Endothelial cell of umbilical vein (primary cell): ENCODE data around the gene TSKU. TPM values are rescaled to one million over a fixed set of nuclear protein-coding genes. Genes with fewer than 3 reads are reported as not detected.

Source experiments
- BruUV-seq: library from RNA; stranded (reverse); fragments of 400-500 nt; replicated peaks from 2 replicates; lab custom pipeline; 2021; lab: Mats Ljungman, UMichigan
- CTCF ChIA-PET: fragments of 300-600, 350-600 bp; sonication (Branson Sonifier 250); formaldehyde crosslinking; loops from one replicate; lab custom pipeline; 2021; ENCODE audit warnings: antibody characterized with exemption, inconsistent platforms; lab: Charles Lee
- POLR2A ChIA-PET: fragments of 300-600, 350-600 bp; sonication (Branson Sonifier 250); formaldehyde crosslinking; loops from one replicate; lab custom pipeline; 2021; ENCODE audit warnings: antibody characterized with exemption, inconsistent platforms; lab: Charles Lee
- DNase-seq: peaks from one replicate; pipeline ENCODE4 v3.0.0-alpha.2; 2011; ENCODE audit warnings: low read depth, low spot score
- FAIRE-seq: peaks from 2 replicates; lab custom pipeline; 2011; peaks lifted over from hg19 to GRCh38; lab: Jason Lieb, UNC
- H2AFZ ChIP-seq: 2 replicates; pipeline ENCODE4 v1.6.0; 2012; ENCODE audit warnings: low read depth, low read length, control low read depth, inconsistent platforms
- H3K27ac ChIP-seq: 2 replicates; pipeline ENCODE4 v1.5.1; 2011; ENCODE audit warnings: low read depth, mild to moderate bottlenecking, control low read depth, low read length, moderate library complexity; ENCODE audit not compliant: insufficient read depth
- H3K27me3 ChIP-seq, 2 experiments: 2 replicates each; pipeline versions ENCODE4 v1.6.0 to v1.6.1; 2011; ENCODE audit warnings: low read length in 2 of 2, mixed read lengths in 1 of 2; ENCODE audit not compliant: control insufficient read depth in 2 of 2, insufficient read depth in 2 of 2
- H3K36me3 ChIP-seq, 2 experiments: 2 replicates in 1 of 2; 3 replicates in 1 of 2; pipeline ENCODE4 v1.5.1; 2011; ENCODE audit warnings: low read length in 2 of 2, mild to moderate bottlenecking in 1 of 2, moderate library complexity in 1 of 2; ENCODE audit not compliant: control insufficient read depth in 2 of 2, insufficient read depth in 2 of 2; ENCODE audit errors: extremely low read depth in 1 of 2
- H3K4me1 ChIP-seq: 3 replicates; pipeline ENCODE4 v1.5.1; 2011; ENCODE audit warnings: mild to moderate bottlenecking, low read length; ENCODE audit not compliant: control insufficient read depth, insufficient read depth; ENCODE audit errors: extremely low read depth
- H3K4me2 ChIP-seq: 2 replicates; pipeline ENCODE4 v1.6.1; 2011; ENCODE audit warnings: low read length, control low read depth, mixed read lengths; ENCODE audit not compliant: insufficient read depth
- H3K4me3 ChIP-seq, 3 experiments: fragments of 200-600 bp in 1 of 3; sonication (generic), shearing (Covaris generic) in 1 of 3; replicated peaks in 1 of 3; 2 replicates each; pipeline ENCODE4 v1.5.1; 2011 to 2016; ENCODE audit warnings: control low read depth in 3 of 3, low read length in 3 of 3, mild to moderate bottlenecking in 2 of 3, inconsistent platforms in 1 of 3, low read depth in 1 of 3, moderate library complexity in 1 of 3; ENCODE audit not compliant: insufficient read depth in 1 of 3
- H3K79me2 ChIP-seq: 2 replicates; pipeline ENCODE4 v1.6.0; 2012; ENCODE audit warnings: low read length, inconsistent platforms; ENCODE audit not compliant: control insufficient read depth, insufficient read depth
- H3K9ac ChIP-seq: replicated peaks from 2 replicates; pipeline ENCODE3; 2011; ENCODE audit warnings: low read length, control low read depth; ENCODE audit not compliant: insufficient read depth; ENCODE audit errors: extremely low read depth
- H3K9me1 ChIP-seq: replicated peaks from 3 replicates; pipeline ENCODE4 v1.6.0; 2011; ENCODE audit warnings: mild to moderate bottlenecking, low read length; ENCODE audit not compliant: control insufficient read depth, insufficient read depth; ENCODE audit errors: extremely low read depth
- H3K9me3 ChIP-seq: replicated peaks from 2 replicates; pipeline ENCODE4 v1.5.1; 2012; ENCODE audit warnings: low read length, inconsistent platforms; ENCODE audit not compliant: control insufficient read depth, insufficient read depth
- H4K20me1 ChIP-seq: replicated peaks from 2 replicates; pipeline ENCODE3; 2011; ENCODE audit warnings: mild to moderate bottlenecking, low read length; ENCODE audit not compliant: control insufficient read depth, insufficient read depth; ENCODE audit errors: extremely low read depth
- FOS ChIP-seq: IDR thresholded peaks from 2 replicates; pipeline ENCODE4 v1.6.1; 2011; ENCODE audit warnings: mild to moderate bottlenecking, low read length, moderate library complexity, borderline replicate concordance; ENCODE audit not compliant: insufficient read depth
- GATA2 ChIP-seq: IDR thresholded peaks from 2 replicates; pipeline ENCODE4 v1.7.0; 2011; ENCODE audit warnings: low read depth, mild to moderate bottlenecking, moderate library complexity, mixed read lengths, low read length; ENCODE audit not compliant: insufficient read length, insufficient read depth
- JUN ChIP-seq: IDR thresholded peaks from 2 replicates; pipeline ENCODE4 v1.6.1; 2011; ENCODE audit warnings: borderline replicate concordance, low read depth; ENCODE audit not compliant: insufficient read length, insufficient read depth
- MYC ChIP-seq: IDR thresholded peaks from one replicate; pipeline ENCODE4 v1.6.1; 2011; ENCODE audit warnings: mild to moderate bottlenecking, low read depth, low read length
- POLR2A ChIP-seq: IDR thresholded peaks from 2 replicates; pipeline ENCODE4 v1.6.1; 2012; ENCODE audit warnings: low read depth, mild to moderate bottlenecking, control low read depth, low read length
- POLR2AphosphoS5 ChIP-seq: IDR thresholded peaks from 2 replicates; pipeline ENCODE4 v1.6.1; 2012; ENCODE audit warnings: low read depth, mild to moderate bottlenecking, control low read depth, low read length, moderate library complexity; ENCODE audit not compliant: insufficient read depth
- dilution Hi-C: fragments of 300-500 bp; cut with MboI; formaldehyde crosslinking; loops from one replicate; pipeline ENCODE4 v1.15.0; 2019; ENCODE audit warnings: low sequenced_read_pairs; ENCODE audit not compliant: extremely low pct_ligation_motif_present
- intact Hi-C: fragments of 100-400 bp; cut with micrococcal nuclease; formaldehyde crosslinking; loops from one replicate; pipeline ENCODE4 v1.10.0; 2022
- polyA plus RNA-seq, 4 experiments: library from polyadenylated mRNA; depleted of rRNA in 3 of 4; stranded (reverse) in 3 of 4; unstranded in 1 of 4; fragments of >200 nt; gene quantifications; 2 replicates each; pipeline versions ENCODE4 v1.2.1 to v1.2.3, GENCODE V29; 2011 to 2012; ENCODE audit warnings: missing spikeins in 1 of 4
- total RNA-seq: library from RNA; stranded (reverse); gene quantifications from 2 replicates; pipeline ENCODE4 v1.2.3, GENCODE V29; 2021
- TF ChIP-seq, protein P1 (sequence below): IDR thresholded peaks from 2 replicates; pipeline ENCODE4 v1.6.1; 2011; ENCODE audit not compliant: insufficient read depth, insufficient read length
- TF ChIP-seq, protein P2 (sequence below), 2 donors: IDR thresholded peaks; 1 replicate in 1 of 2; 2 replicates in 1 of 2; pipeline ENCODE4 v1.5.1; 2011; ENCODE audit warnings: low read length in 2 of 2, mild to moderate bottlenecking in 2 of 2, moderate library complexity in 2 of 2, control low read depth in 1 of 2, inconsistent platforms in 1 of 2, low read depth in 1 of 2; ENCODE audit not compliant: insufficient read depth in 1 of 2; ENCODE audit errors: extremely low read depth in 1 of 2

The TSKU gene
- total and polyA plus RNA-seq, 2 donors (not counting 3 experiments of a cell fraction or from before 2014, with no cell fraction given), result 16.2 to 21.2 TPM

DNA sequence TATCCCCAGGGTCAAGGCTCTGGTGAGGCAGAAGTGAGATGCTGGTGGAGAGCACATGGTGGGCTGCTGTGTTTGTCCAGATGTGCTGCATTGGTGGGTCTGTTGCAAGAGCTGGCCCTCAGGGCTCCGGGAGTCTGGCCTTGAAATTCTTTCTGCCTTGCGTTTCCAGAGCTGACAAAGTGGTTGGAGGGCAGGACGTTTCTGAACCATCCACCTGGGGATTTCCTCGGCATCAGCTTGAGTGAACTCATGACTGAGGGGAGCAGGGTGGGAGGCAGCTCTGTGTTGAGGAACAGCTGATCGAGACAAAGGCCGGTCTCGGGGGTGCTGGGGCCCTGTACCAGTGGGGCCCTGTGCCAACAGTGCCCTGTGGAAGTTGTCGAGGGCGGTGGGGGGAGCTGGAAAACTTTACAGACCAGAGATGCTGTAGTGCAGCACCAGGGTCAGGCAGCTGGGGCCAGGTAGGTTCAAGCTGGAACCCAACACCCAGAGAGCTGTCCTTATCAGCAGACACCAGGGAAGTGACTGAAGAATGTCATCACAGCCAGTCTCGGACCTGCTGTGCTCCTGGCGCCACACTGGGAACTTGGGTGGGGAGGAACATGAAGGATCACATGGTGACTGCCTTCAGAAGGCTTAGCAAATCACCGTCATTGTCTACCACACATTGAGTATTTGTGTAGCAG lies 4.9 kb downstream of the TSKU start:
- POLR2A ChIA-PET, result no interaction called here
- peaks cover 3% of the 10 kb centered on the region for H4K20me1 ChIP-seq

DNA sequence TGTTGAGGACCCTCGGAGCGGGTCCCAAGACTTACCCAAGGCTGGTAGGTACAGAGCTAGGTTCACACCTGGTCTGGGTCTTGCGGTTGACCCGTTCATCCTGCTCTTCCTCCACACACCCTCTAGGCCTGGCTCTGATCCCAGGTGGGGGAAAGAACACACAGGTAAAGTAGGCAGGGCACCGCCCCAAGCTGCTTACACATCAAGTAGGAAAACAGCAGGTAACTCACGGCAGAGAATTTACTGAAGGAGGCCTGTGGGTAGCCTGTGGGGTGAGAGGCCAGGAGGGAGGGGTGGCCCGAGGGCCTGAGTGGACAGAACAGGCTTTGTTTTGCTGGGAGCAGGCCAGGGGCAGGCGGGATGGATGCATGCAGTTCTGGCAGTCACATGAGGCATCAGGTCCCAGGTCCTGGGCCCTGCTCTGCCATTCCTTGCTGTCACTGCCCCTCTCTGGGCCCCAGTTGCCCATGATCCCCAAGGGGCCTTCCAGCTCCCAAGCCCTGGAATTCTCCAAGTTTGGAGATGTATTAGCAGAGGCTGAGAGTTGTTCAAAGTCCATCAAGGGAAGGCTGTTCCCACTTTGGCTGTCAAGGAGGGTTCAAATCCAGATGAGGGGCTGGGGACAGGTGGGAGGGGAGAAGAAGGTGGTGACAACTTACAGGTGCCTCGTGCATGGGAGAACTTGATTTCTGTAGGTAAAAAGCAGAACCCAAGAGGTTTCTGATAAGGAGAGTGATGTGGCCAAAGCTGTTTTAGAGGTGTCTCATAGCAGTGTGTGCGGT lies 5.7 kb downstream of the TSKU start:
- Histone ChIP-seq H3K4me1 (peaks cover 2% of the 10 kb centered on the region), H4K20me1 (peaks cover 3% of the 10 kb centered on the region), H3K27me3 (no peaks in the 10 kb centered on the region), H3K27ac (no peak overlapping the region), H3K79me2 (peaks cover 45% of the 10 kb centered on the region), H3K9me3 (no peaks in the 10 kb centered on the region), H2AFZ (no peak overlapping the region), H3K4me3 (no peak overlapping the region), H3K9me1 (no peaks in the 10 kb centered on the region), H3K4me2 (no peak overlapping the region), H3K9ac (no peak overlapping the region), H3K36me3 (no peaks in the 10 kb centered on the region)
- dilution Hi-C loops (no loop called here), intact Hi-C loops (no loop called here)
- DNase-seq (no peak), FAIRE-seq (no peak)
- BruUV-seq, result no TSS peak
- POLR2A ChIA-PET, result no interaction called here
- TF ChIP-seq JUN, result no peak
- TF ChIP-seq POLR2A, result no peak
- TF ChIP-seq, protein P1, sequence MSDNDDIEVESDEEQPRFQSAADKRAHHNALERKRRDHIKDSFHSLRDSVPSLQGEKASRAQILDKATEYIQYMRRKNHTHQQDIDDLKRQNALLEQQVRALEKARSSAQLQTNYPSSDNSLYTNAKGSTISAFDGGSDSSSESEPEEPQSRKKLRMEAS, result no peak
- TF ChIP-seq, protein P2, sequence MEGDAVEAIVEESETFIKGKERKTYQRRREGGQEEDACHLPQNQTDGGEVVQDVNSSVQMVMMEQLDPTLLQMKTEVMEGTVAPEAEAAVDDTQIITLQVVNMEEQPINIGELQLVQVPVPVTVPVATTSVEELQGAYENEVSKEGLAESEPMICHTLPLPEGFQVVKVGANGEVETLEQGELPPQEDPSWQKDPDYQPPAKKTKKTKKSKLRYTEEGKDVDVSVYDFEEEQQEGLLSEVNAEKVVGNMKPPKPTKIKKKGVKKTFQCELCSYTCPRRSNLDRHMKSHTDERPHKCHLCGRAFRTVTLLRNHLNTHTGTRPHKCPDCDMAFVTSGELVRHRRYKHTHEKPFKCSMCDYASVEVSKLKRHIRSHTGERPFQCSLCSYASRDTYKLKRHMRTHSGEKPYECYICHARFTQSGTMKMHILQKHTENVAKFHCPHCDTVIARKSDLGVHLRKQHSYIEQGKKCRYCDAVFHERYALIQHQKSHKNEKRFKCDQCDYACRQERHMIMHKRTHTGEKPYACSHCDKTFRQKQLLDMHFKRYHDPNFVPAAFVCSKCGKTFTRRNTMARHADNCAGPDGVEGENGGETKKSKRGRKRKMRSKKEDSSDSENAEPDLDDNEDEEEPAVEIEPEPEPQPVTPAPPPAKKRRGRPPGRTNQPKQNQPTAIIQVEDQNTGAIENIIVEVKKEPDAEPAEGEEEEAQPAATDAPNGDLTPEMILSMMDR (IDR thresholded peaks at IDR 0.05; ENCODE audit: extremely low read depth in 1 of 2, insufficient read depth in 1 of 2, low read depth in 1 of 2, low read length in 2 of 2), result no peak
- no peak for TF ChIP-seq POLR2AphosphoS5
- TF ChIP-seq MYC, result no peak
- no peak for TF ChIP-seq GATA2
- CTCF ChIA-PET, result interaction anchor here (1.0 to 1.8 kb wide), 2 partner anchors 55 to 67 kb away, joined by 5 to 7 read pairs; no protein-coding TSS in a partner anchor

More for the DNA sequence above, 4.9 kb downstream of the TSKU start:
- Histone ChIP-seq H3K36me3 (no peaks in the 10 kb centered on the region), H3K4me2 (no peak overlapping the region), H3K4me3 (no peak overlapping the region), H2AFZ (no peak overlapping the region), H3K9me1 (no peaks in the 10 kb centered on the region), H3K27ac (no peak overlapping the region), H3K9ac (no peak overlapping the region), H3K9me3 (no peaks in the 10 kb centered on the region), H3K4me1 (peaks cover 2% of the 10 kb centered on the region), H3K79me2 (peaks cover 45% of the 10 kb centered on the region), H3K27me3 (no peaks in the 10 kb centered on the region)
- intact Hi-C loops (no loop called here), dilution Hi-C loops (no loop called here)
- TF ChIP-seq, protein P1, result no peak
- no peak for TF ChIP-seq POLR2AphosphoS5
- no peak for TF ChIP-seq FOS
- FAIRE-seq (no peak), DNase-seq (no peak)
- CTCF ChIA-PET, result interaction anchor here (1.0 to 3.0 kb wide), 3 partner anchors 11 to 66 kb away, joined by 5 to 15 read pairs (median 7); no protein-coding TSS in a partner anchor
- no TSS peak for BruUV-seq
